Peyer's patch (tissue), 4 donors: ENCODE measurements around the gene TXNDC12. TPM values are rescaled to one million over a fixed set of nuclear protein-coding genes. Genes with fewer than 3 reads are reported as not detected.
"Not testable (repeated sequence)": the region's sequence is repeated elsewhere in the genome, so short reads cannot be mapped to it uniquely, and the experiment has no call there.

Experiments
- DNase-seq, 3 donors: peaks; one replicate each; pipeline ENCODE4 v3.0.0-alpha.2; 2017 to 2019
- H3K27ac ChIP-seq, 4 donors: fragments of 200-600 bp; sonication (generic); one replicate each; pipeline ENCODE4 v1.5.1; 2016 to 2019
- H3K27me3 ChIP-seq, 2 donors: fragments of 200-600 bp; sonication (generic); one replicate each; pipeline ENCODE4 v1.5.1; 2019
- H3K36me3 ChIP-seq, 3 donors: fragments of 200-600 bp; sonication (generic); one replicate each; pipeline ENCODE4 v1.5.1; 2016 to 2019
- H3K4me1 ChIP-seq, 4 donors: fragments of 200-600 bp; sonication (generic); one replicate each; pipeline ENCODE4 v1.5.1; 2016 to 2019
- H3K4me3 ChIP-seq, 4 donors: fragments of 200-600 bp; sonication (generic); 1 replicate in 3 of 4; 2 replicates in 1 of 4; pipeline ENCODE4 v1.5.1; 2016 to 2019; ENCODE audit warnings: mild to moderate bottlenecking in 1 of 4
- H3K9me3 ChIP-seq, 4 donors: fragments of 200-600 bp; sonication (generic); one replicate each; pipeline ENCODE4 v1.5.1; 2016 to 2019; ENCODE audit warnings: mild to moderate bottlenecking in 1 of 4
- POLR2A ChIP-seq, 2 donors: fragments of 450-650 bp; IDR thresholded peaks; one replicate each; pipeline ENCODE4 v1.5.1; 2017; ENCODE audit warnings: antibody characterized with exemption in 2 of 2, mild to moderate bottlenecking in 2 of 2, moderate library complexity in 2 of 2
- total RNA-seq, 4 donors: library from RNA; depleted of rRNA; stranded (reverse); fragments of >200 nt; gene quantifications; one replicate each; pipeline ENCODE4 v1.1.0, GENCODE V29; 2016
- TF ChIP-seq, protein P1 (sequence below), 6 experiments: fragments of 450-650 bp in 4 of 6; fragments of 200-600 bp in 2 of 6; sonication (generic) in 1 of 6; IDR thresholded peaks; one replicate each; pipeline ENCODE4 v1.5.1; 2017 to 2019; ENCODE audit warnings: antibody characterized with exemption in 6 of 6, mild to moderate bottlenecking in 3 of 6, moderate library complexity in 1 of 6

The TXNDC12 gene
- 10 to 100 TPM; 14.9 to 25.0 (median 23.9) TPM for total RNA-seq

DNA sequence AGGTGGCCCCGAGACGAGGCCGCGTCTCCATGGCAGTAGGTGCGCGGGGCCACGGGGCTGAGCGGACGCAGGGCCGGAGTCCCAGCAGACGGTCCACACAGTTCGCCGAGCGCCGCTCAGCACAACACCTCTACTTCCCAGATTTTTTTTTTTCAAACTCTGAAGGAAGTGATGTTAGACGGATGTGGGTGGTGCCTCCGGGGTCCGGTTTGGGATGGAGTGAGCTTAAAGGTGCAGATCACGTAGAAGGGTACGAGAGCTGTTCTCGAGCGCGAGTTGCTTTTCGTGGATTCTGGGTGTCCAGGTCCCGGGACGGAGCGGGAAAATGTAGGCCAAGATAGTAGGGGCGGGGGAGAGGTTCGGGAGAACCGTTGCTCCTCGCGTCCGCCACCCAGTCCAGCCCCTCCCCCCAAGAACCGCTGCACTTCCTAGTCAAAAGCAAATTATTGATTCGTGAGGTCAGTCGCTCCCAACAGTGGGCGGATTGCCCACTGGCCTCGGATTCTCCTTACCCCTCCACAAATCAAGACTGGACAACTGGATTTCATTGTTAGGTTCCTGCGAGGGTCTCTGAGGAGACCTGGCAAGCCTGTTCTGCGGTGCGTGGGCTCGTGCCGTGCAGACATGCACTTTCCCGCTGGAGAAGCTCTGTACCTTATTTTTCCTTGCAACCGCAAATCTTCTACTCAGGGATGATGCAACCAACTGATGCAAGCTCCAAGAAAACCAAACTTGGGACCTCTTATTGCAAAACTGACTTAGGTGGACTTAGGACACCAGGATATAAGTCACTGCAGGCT is at the start of gene TXNDC12:
Gene TXNDC12 (minus strand): TSS at position 126 of the 800 bp plus-strand sequence. CDS start 95 bp downstream, at position 31.
- H3K4me1 ChIP-seq = peaks cover 0 to 33% (median 12%) of the 10 kb centered on the region in 4 donors
- H3K27me3 ChIP-seq = no peaks in the 10 kb centered on the region
- TF ChIP-seq POLR2A (IDR thresholded peaks at IDR 0.05) = peak; percentile 44 to 88
- TF ChIP-seq, protein P1, sequence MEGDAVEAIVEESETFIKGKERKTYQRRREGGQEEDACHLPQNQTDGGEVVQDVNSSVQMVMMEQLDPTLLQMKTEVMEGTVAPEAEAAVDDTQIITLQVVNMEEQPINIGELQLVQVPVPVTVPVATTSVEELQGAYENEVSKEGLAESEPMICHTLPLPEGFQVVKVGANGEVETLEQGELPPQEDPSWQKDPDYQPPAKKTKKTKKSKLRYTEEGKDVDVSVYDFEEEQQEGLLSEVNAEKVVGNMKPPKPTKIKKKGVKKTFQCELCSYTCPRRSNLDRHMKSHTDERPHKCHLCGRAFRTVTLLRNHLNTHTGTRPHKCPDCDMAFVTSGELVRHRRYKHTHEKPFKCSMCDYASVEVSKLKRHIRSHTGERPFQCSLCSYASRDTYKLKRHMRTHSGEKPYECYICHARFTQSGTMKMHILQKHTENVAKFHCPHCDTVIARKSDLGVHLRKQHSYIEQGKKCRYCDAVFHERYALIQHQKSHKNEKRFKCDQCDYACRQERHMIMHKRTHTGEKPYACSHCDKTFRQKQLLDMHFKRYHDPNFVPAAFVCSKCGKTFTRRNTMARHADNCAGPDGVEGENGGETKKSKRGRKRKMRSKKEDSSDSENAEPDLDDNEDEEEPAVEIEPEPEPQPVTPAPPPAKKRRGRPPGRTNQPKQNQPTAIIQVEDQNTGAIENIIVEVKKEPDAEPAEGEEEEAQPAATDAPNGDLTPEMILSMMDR (IDR thresholded peaks at IDR 0.05) = no peak
- peaks cover 0 to 17% (median 0%) of the 10 kb centered on the region in 3 donors for H3K36me3 ChIP-seq
- peak within 1 kb of the TSS; percentile 86 to 94 (median 88) for H3K27ac ChIP-seq
- DNase-seq = peak; percentile 85 to 94 (median 88)
- H3K9me3 ChIP-seq = no peaks in the 10 kb centered on the region
- H3K4me3 ChIP-seq = peak within 1 kb of the TSS; percentile 71 to 94 (median 90)

DNA sequence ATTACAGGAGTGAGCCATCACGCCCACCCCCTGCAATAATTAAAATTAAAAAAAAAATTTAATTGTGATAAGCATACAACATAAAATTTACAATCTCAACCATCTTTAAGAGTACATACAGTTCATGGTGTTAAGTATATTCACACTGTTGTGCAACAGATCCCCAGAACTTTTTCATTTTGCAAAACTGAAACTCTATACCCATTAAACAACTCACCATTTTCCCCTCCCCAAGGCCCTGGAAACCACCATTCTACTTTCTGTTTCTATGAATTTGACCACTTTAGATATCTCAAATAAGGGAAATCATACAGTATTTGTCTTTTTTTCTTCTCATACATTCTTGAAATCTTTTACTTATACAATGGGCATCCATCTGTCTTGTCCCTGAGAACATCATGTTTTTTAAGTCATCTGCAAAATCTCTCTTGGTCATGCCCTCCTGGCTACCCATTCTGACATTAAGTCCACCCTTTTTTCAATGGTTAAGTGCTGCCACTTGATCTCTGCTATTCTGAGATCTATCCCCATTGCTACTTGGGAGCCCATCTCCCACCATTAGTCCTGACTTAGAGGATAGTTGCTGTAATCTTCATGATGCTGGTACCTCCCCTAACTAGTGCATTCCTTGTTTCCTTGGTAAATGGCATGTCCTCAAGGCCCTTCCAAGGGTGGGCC is 47.5 kb upstream of the TXNDC12 start:
- Histone ChIP-seq H3K36me3 (no peaks in the 10 kb centered on the region), H3K9me3 (no peaks in the 10 kb centered on the region), H3K27me3 (no peaks in the 10 kb centered on the region), H3K4me1 (no peaks in the 10 kb centered on the region), H3K27ac (no peak overlapping the region), H3K4me3 (no peak overlapping the region)
- TF ChIP-seq POLR2A (IDR thresholded peaks at IDR 0.05) = no peak
- TF ChIP-seq, protein P1 (IDR thresholded peaks at IDR 0.05) = no peak
- DNase-seq = no peak

DNA sequence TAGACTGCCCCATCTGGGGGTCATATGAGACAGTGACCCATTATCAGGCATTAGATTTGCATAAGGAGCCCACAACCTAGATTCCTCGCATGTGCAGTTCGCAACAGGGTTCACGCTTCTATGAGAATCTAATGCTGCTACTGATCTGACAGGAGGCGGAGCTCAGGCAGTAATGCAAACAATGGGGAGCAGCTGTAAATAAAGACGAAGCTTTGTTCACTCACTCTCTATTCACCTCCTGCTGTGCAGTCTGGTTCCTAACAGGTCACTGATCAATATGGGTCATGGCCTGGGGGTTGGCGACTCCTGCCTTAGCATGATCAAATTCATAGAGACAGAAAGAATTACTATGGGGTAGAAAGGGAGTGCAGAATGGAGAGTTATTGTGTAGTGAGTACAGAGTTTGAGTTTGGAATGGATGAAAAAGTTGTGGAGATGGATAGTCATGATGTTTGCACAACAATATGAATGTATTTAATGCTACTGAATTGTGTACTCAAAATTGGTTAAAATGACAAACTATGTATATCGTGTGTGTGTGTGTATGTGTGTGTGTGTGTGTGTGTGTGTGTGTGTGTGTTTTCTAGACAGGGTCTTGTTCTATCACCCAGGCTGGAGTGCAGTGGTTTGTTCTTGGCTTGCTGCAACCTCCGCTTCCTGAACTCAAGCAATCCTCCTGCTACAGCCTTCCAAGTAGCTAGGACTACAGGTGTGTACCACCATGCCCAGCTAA is 43.3 kb upstream of the TXNDC12 start:
- Histone ChIP-seq H3K9me3 (no peaks in the 10 kb centered on the region), H3K27me3 (no peaks in the 10 kb centered on the region), H3K27ac (no peak overlapping the region), H3K4me3 (no peak overlapping the region), H3K4me1 (no peaks in the 10 kb centered on the region), H3K36me3 (no peaks in the 10 kb centered on the region)
- TF ChIP-seq, protein P1 (IDR thresholded peaks at IDR 0.05) = no peak
- no peak for TF ChIP-seq POLR2A (IDR thresholded peaks at IDR 0.05)
- DNase-seq = no peak

DNA sequence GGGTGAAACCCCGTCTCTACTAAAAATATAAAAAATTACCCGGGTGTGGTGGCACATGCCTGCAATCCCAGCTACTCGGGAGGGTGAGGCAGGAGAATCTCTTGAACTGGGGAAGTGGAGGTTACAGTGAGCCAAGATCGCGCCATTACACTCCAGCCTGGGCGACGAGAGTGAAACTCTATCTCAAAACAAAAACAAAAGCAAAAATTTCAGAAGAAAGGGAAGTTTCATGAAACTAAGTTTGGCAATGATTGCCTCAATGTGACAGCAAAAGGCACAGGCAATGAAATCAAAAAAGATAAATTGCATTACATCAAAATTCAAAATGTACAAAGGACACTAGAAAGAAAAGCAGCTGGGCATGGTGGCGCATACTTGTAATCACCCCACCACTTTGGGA is 41.2 kb upstream of the TXNDC12 start:
- TF ChIP-seq, protein P1 (IDR thresholded peaks at IDR 0.05) = no peak
- no peak for TF ChIP-seq POLR2A (IDR thresholded peaks at IDR 0.05)
- DNase-seq = no peak
- Histone ChIP-seq H3K27me3 (no peaks in the 10 kb centered on the region), H3K36me3 (peaks cover 0 to 7% (median 0%) of the 10 kb centered on the region in 3 donors), H3K27ac (no peak overlapping the region), H3K4me1 (no peaks in the 10 kb centered on the region), H3K4me3 (no peak overlapping the region), H3K9me3 (no peaks in the 10 kb centered on the region)

DNA sequence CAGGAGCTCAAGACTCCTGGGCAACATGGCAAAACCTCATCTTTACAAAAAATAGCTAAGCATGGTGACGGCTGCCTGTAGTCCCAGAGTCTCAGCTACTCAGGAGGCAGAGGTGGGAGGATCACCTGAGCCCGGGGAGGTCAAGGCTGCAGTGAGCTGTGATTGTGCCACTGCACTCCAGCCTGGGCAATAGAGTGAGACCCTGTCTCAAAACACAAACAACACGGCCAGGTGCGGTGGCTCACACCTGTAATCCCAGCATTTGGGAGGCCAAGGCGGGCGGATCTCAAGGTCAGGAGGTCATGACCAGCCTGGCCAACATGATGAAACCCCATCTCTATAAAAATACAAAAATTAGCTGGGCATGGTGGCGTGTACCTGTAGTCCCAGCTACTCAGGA is 39.3 kb upstream of the TXNDC12 start:
- not testable (repeated sequence) for H3K4me3 ChIP-seq, H3K27me3 ChIP-seq, H3K9me3 ChIP-seq, DNase-seq, H3K27ac ChIP-seq, H3K4me1 ChIP-seq
- peaks cover 0 to 13% (median 0%) of the 10 kb centered on the region in 3 donors for H3K36me3 ChIP-seq

DNA sequence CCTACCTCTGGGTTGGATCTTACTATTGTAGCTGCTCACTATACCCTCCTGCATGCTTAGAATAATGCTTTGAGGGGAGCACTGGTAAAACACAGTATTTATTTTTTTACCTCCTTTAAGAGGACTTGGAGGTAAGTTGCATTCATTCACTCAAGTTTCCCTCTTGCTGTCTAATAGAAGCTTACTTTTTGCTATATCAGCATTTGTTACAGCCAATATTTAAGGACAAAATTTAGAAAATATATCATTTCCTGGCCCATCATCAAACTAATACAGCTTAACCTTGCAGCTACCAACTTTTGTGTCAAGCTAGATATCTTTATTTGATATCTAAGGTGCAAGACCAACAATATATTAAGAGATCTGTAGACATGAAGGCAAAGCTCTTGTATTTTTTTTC is 32.9 kb upstream of the TXNDC12 start:
- not testable (repeated sequence) for H3K4me3 ChIP-seq, H3K27ac ChIP-seq, H3K9me3 ChIP-seq, H3K27me3 ChIP-seq, H3K4me1 ChIP-seq, DNase-seq
- peaks cover 0 to 50% (median 0%) of the 10 kb centered on the region in 3 donors for H3K36me3 ChIP-seq
